Stimulated activated naive CD8-positive, alpha-beta T cell treated with anti-CD3 and anti-CD28 coated beads, Interleukin-15, Interleukin-2, amounts not matched to agents 100 U/mL and 50 U/mL, for 24 hours (primary cell): Measurements from ENCODE around the gene SLC9A9.

Experiments
- ATAC-seq: fragments of 150-1000 bp; cut with Tn5 transposase; one replicate; pipeline ENCODE4 v1.10.0; 2021
- DNase-seq: peaks from one replicate; pipeline ENCODE4 v3.0.0; 2021

The SLC9A9 gene

DNA sequence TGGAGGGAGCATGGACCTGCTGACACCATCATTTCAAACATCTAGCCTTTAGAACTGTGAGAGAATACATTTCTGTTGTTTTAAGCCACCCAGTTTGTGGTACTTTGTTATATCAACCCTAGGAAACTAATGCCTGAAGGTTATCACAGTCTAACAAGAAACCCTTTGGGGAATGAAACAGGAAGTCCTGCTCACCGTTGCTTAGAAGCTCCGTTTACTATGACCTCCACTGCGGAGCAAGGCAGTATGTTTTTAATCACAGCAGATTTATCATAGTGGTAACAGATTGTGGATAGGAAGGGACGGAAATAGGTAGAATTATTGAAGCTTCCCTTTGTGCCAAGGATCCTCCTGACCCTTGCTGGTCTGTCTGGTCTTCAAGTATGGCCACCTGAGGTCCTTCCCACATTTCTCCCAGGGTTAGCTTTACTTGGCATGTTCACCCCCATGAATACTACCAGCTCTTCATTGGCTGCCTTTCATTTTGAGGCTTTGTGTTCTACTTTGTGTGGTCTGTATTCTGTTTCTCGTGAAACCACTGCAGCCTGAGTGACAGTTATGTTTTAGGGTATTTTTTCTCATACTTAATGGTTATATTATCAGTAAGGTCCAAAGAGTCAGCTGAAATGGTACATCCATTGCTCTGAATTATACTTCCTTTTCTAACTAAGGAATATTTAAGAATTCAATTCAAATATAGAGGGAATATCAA lies 527.1 kb downstream of the SLC9A9 start:
- no peak for DNase-seq
- ATAC-seq = no peak

- ATAC-seq (no peak), DNase-seq (no peak)
Observed at GRCh38 chr3:143315766-143316165, 532.5 kb downstream of the SLC9A9 start.

- no peak for DNase-seq
- no peak for ATAC-seq
Observed at GRCh38 chr3:143314251-143315093, 533.8 kb downstream of the SLC9A9 start.

DNA sequence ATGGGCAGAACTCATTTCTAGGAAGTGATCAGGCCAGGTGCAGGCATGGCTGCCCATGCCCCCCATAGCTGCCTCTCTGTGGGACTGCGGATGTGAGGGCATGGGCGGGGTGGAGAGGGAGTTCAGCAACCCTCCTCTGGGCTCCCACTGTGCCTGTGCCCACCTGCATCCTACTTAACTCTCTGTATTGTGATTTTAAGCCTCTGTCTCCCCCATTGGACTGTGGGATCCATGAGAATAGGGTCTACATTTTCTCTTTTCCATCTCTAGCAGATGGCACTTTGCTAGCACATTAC lies 534.4 kb downstream of the SLC9A9 start:
- ATAC-seq (no peak), DNase-seq (no peak)

GRCh38 chr3:143313025-143313892 lies 535.0 kb downstream of the SLC9A9 start:
- no peak for ATAC-seq

GRCh38 chr3:143311096-143311495 lies 537.2 kb downstream of the SLC9A9 start:
- no peak for ATAC-seq
- DNase-seq = no peak

More at GRCh38 chr3:143313025-143313892, 535.0 kb downstream of the SLC9A9 start:
- no peak for DNase-seq

GRCh38 chr3:143309705-143310104 lies 538.6 kb downstream of the SLC9A9 start:
- DNase-seq = no peak
- no peak for ATAC-seq

DNA sequence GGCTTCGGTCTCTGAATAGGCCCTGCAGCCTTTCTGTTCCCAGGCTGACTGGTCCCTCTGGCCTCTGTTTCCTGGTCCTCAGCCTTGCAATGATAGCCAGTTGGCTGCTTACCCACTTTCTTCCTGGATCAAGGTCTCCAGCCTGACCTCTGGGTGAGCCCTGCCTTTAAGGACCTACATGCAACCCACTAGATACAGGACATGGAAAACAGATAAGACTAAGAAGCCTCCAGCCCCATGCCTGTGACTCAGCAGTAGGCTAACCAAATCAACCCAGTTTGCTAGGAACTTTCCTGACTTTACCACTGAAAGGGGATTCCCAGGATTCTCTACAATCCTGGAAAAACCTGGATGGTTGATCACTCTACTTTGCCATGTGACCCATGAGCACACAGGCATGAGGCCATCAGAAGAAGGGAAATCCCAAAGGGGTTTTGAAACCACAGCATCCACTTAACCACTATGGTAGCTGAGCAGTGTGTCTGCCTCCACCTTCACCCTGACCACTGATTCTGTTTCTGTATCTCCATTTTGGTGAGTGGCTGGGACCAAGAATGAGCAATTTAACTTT lies 540.6 kb downstream of the SLC9A9 start:
- ATAC-seq = peak; percentile 79
- DNase-seq = no peak

GRCh38 chr3:143306407-143306806 lies 541.9 kb downstream of the SLC9A9 start:
- DNase-seq (no peak), ATAC-seq (no peak)

- no peak for ATAC-seq
- DNase-seq = no peak
Observed at GRCh38 chr3:143302638-143303171, 545.6 kb downstream of the SLC9A9 start.

GRCh38 chr3:143301031-143301901 lies 547.0 kb downstream of the SLC9A9 start:
- ATAC-seq (peak; percentile 86), DNase-seq (no peak)

- no peak for ATAC-seq
- no peak for DNase-seq
Observed at GRCh38 chr3:143298886-143299535, 549.3 kb downstream of the SLC9A9 start.

DNA sequence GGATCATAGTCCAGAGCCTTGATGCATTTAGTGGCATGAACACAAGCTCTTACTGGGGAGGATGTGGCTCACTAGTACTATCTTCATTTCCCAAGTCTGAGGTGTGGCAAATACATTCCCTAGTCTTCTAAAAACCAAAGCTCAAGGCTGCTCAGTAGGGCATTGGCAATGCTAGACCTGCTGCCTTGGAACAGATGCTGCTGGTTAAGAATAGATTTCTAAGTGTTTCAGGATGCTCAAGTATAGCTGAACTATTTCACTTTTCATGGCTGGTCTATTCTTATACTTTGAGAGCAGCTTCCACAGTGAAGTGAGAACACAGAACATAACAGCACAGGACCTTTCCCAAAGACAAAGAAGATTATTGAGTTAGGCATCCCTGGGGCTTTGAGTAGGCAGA lies 549.9 kb downstream of the SLC9A9 start:
- DNase-seq = no peak
- no peak for ATAC-seq

GRCh38 chr3:143295201-143296080 lies 552.8 kb downstream of the SLC9A9 start:
- ATAC-seq = peak; percentile 57
- no peak for DNase-seq

DNA sequence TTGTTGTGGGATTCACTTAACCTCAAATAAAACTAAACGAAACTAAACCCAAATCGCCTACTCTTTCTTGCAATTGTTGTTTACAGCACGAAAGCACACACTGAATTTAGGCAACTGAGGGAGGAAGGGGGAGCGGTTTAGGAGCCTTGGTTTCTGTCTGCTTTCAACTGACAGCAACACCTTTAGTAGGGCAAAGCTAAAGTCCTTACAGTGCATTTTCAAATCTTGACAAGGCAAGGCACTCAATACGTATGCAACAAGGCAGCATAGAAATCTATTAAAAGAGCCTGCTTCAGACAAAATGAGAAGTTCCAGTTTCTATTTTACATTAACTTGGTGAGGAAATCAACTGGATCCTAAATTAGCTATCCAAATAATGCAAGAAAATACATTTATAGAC lies 554.1 kb downstream of the SLC9A9 start:
- ATAC-seq = no peak
- no peak for DNase-seq

DNA sequence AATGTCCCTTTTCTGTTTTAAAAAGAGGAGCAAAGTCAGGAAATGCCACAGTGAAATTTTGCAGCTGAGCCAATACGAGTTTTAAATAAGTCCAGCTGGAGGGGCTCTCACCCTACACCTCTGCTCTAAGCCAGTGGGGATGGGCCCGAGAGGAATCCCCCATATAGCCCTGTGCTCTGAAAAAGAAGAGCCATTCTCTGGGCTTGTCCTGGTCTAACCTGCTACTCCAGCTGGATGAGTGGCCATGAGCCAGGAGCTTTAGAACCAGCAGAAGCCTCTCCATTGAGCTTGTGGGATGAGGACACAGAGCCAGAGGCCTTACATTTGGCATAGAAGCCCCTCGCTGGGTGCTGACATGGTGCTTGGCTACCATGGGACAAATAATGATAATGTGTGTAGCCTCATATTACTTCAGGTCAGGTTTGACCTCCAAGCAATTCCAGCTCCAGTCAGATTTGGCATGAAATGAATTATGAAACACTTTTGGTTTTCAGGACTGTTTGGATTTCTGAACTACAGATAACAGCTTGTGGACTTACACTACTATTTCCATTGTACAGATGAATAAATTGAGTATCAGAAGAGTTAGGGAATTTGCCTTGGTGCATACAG lies 556.3 kb downstream of the SLC9A9 start:
- DNase-seq = no peak
- ATAC-seq = no peak

- ATAC-seq = no peak
- DNase-seq = no peak
Observed at GRCh38 chr3:143288944-143289343, 559.3 kb downstream of the SLC9A9 start.

GRCh38 chr3:143287403-143287802 lies 560.9 kb downstream of the SLC9A9 start:
- DNase-seq (no peak), ATAC-seq (no peak)

DNA sequence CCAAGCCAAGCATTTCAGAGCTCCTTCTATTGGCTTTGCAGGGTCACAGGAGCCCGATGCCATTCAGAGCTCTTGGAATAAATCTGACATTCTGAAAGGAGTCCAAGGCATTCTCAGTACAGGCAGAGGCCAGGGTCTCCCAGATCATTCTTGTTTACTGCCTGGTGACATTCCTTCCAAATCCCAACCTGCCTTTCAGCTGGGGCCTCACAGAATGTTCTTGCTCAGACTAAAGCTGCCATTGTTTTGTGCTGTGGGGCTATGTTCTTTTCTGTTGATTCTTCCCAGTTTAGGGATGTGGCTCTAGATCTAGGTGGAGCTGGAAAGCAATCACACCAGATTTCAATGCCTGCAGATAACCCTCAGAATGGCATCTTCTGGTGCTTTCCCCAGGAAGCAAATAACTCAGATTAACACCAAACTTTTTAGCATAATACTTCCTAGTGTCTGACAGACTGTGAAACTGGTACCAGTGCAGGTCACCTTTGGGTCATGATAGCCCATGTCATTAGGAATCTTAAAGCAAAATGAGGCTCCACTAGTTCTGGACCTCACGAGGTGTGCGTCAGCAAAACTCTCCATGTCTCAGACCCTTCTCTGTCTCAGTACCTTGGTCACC lies 561.8 kb downstream of the SLC9A9 start:
- DNase-seq (no peak), ATAC-seq (no peak)
